Sigmoid colon (tissue), 4 donors: ENCODE measurements around the gene SLC25A38.

Experiments used
- CTCF ChIP-seq, 4 experiments: fragments of 450-650 bp in 3 of 4; fragments of 200-600 bp in 1 of 4; IDR thresholded peaks; one replicate each; pipeline ENCODE4 v1.5.1; 2016 to 2019; ENCODE audit warnings: antibody characterized with exemption in 4 of 4, mild to moderate bottlenecking in 3 of 4, moderate library complexity in 2 of 4
- POLR2A ChIP-seq, 2 donors: fragments of 450-650 bp; IDR thresholded peaks; one replicate each; pipeline ENCODE4 v1.6.1; 2016; ENCODE audit warnings: antibody characterized with exemption in 2 of 2, mild to moderate bottlenecking in 2 of 2, moderate library complexity in 2 of 2
- POLR2AphosphoS5 ChIP-seq, 4 donors: sonication (generic); formaldehyde crosslinking; IDR thresholded peaks; one replicate each; pipeline ENCODE4 v1.6.1; 2017; ENCODE audit warnings: antibody characterized with exemption in 4 of 4

GRCh38 chr3:39396690-39397089, 13.5 kb downstream of the SLC25A38 start:
- TF ChIP-seq POLR2AphosphoS5 (IDR thresholded peaks at IDR 0.05), result no peak
- no peak for TF ChIP-seq CTCF (IDR thresholded peaks at IDR 0.05)
- TF ChIP-seq POLR2A (IDR thresholded peaks at IDR 0.05), result no peak
